Smooth muscle cell (in vitro differentiated cells): ENCODE data around the gene MRPS34. TPM values are rescaled to one million over a fixed set of nuclear protein-coding genes. Genes with fewer than 3 reads are reported as not detected.
A peak's percentile ranks its signal among the peaks of the same experiment; 100 is the strongest.

Source experiments
- DNase-seq: peaks from one replicate; lab custom pipeline; 2025; ENCODE audit not compliant: unreplicated experiment; lab: John Stamatoyannopoulos, UW
- H2AFZ ChIP-seq: fragments of 200-600 bp; sonication (generic); 2 replicates; pipeline ENCODE4 v1.6.0; 2016; ENCODE audit warnings: antibody characterized with exemption, low read depth, mild to moderate bottlenecking
- H3F3A ChIP-seq: fragments of 200-600 bp; sonication (generic); 2 replicates; pipeline ENCODE4 v1.6.0; 2017; ENCODE audit warnings: antibody characterized with exemption, low read depth
- H3K27ac ChIP-seq: fragments of 200-600 bp; sonication (generic); 2 replicates; pipeline ENCODE4 v1.5.1; 2016; ENCODE audit warnings: low read depth, mild to moderate bottlenecking
- H3K27me3 ChIP-seq: fragments of 200-600 bp; sonication (generic); 2 replicates; pipeline ENCODE4 v1.6.1; 2016; ENCODE audit warnings: low read depth, mild to moderate bottlenecking
- H3K36me3 ChIP-seq: fragments of 200-600 bp; sonication (generic); 2 replicates; pipeline ENCODE4 v1.5.1; 2016; ENCODE audit warnings: low read depth
- H3K4me1 ChIP-seq: fragments of 200-600 bp; sonication (generic); 2 replicates; pipeline ENCODE4 v1.5.1; 2016; ENCODE audit warnings: low read depth
- H3K4me2 ChIP-seq: fragments of 200-600 bp; sonication (generic); 2 replicates; pipeline ENCODE4 v1.6.0; 2016; ENCODE audit warnings: mild to moderate bottlenecking
- H3K4me3 ChIP-seq: fragments of 200-600 bp; sonication (generic); 2 replicates; pipeline ENCODE4 v1.5.1; 2016; ENCODE audit warnings: mild to moderate bottlenecking
- H3K79me2 ChIP-seq: fragments of 200-600 bp; sonication (generic); 2 replicates; pipeline ENCODE4 v1.6.0; 2016; ENCODE audit warnings: low read depth, mild to moderate bottlenecking
- H3K9ac ChIP-seq: fragments of 200-600 bp; sonication (generic); 2 replicates; pipeline ENCODE4 v1.6.0; 2016; ENCODE audit warnings: low read depth
- H3K9me3 ChIP-seq: fragments of 200-600 bp; sonication (generic); replicated peaks from 2 replicates; pipeline ENCODE4 v1.5.1; 2016; ENCODE audit warnings: low read depth
- H4K20me1 ChIP-seq: fragments of 200-600 bp; sonication (generic); 2 replicates; pipeline ENCODE4 v1.6.0; 2016; ENCODE audit warnings: low read depth
- CTCF ChIP-seq: fragments of 200-600 bp; sonication (generic); IDR thresholded peaks from 2 replicates; pipeline ENCODE4 v1.5.1; 2017; ENCODE audit warnings: borderline replicate concordance, mild to moderate bottlenecking, antibody characterized with exemption; ENCODE audit not compliant: insufficient read depth, poor library complexity, severe bottlenecking
- WGBS: methylation state at CpG from one replicate; pipeline ENCODE4 v1.1.7; 2016; ENCODE audit warnings: low lambda C conversion rate; 5-methylcytosine and 5-hydroxymethylcytosine counted together
- polyA plus RNA-seq: library from polyadenylated mRNA; unstranded; fragments of >200 nt; fragmentation: Nextera tagmentation; extraction: Ambion mirVana; gene quantifications from 2 replicates; pipeline ENCODE4 v1.2.1, GENCODE V29; 2016
- total RNA-seq: library from RNA; depleted of rRNA; stranded (reverse); fragments of >200 nt; gene quantifications from 2 replicates; pipeline ENCODE4 v1.2.3, GENCODE V29; 2014

The MRPS34 gene
- total and polyA plus RNA-seq, 2 experiments from 2014 or later = 62.9 to 111 TPM

GRCh38 chr16:1781758-1782407 lies 8.9 kb upstream of the MRPS34 start:
- Histone ChIP-seq H3K27ac (peak overlapping the region; percentile 64), H3K4me3 (peak overlapping the region; percentile 92), H3K36me3 (no peaks in the 10 kb centered on the region), H3K4me2 (peak overlapping the region; percentile 99), H3F3A (peaks cover 7% of the 10 kb centered on the region), H2AFZ (no peak overlapping the region), H3K4me1 (peaks cover 4% of the 10 kb centered on the region), H3K9ac (peak overlapping the region; percentile 72), H3K9me3 (no peaks in the 10 kb centered on the region), H3K79me2 (peaks cover 38% of the 10 kb centered on the region), H3K27me3 (no peaks in the 10 kb centered on the region), H4K20me1 (peaks cover 50% of the 10 kb centered on the region)
- no peak for DNase-seq
- WGBS = 1% methylated on average over 64 of the region's 70 CpGs
- no peak for TF ChIP-seq CTCF

- DNase-seq = no peak
- no peak overlapping the region for H3K9ac ChIP-seq
- TF ChIP-seq CTCF = no peak
- WGBS = 84% methylated on average over 20 of the region's 20 CpGs
- H3K4me3 ChIP-seq = peak overlapping the region; percentile 92
- no peaks in the 10 kb centered on the region for H3K9me3 ChIP-seq
- peak overlapping the region; percentile 99 for H3K4me2 ChIP-seq
- H3K79me2 ChIP-seq = peaks cover 32% of the 10 kb centered on the region
- H3K4me1 ChIP-seq = peaks cover 4% of the 10 kb centered on the region
- no peak overlapping the region for H2AFZ ChIP-seq
- peaks cover 7% of the 10 kb centered on the region for H3F3A ChIP-seq
- no peaks in the 10 kb centered on the region for H3K36me3 ChIP-seq
- peaks cover 43% of the 10 kb centered on the region for H4K20me1 ChIP-seq
- no peaks in the 10 kb centered on the region for H3K27me3 ChIP-seq
- H3K27ac ChIP-seq = no peak overlapping the region
These were observed 8.3 kb upstream of the MRPS34 start for GRCh38 chr16:1781254-1781653.

DNA sequence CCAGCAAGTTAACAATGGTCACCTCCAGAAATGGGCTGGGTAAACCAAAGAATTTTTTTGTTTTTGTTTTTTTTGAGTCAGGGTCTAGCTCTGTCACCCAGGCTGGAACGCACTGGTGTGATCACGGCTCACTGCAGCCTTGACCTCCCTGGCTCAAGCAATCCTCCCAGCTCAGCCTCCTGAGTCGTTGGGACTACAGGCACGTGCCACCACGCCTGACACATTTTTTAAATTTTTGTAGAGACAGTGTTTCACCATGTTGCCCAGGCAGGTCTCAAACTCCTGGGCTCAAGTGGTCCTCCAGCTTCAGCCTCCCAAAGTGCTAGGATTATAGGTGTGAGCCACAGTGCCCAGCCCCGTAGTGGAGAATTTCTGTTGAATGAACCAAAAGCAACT lies 7.7 kb upstream of the MRPS34 start:
- peaks cover 4% of the 10 kb centered on the region for H3K4me1 ChIP-seq
- H4K20me1 ChIP-seq = peaks cover 38% of the 10 kb centered on the region
- peaks cover 7% of the 10 kb centered on the region for H3F3A ChIP-seq
- TF ChIP-seq CTCF = no peak
- no peaks in the 10 kb centered on the region for H3K9me3 ChIP-seq
- H3K79me2 ChIP-seq = peaks cover 28% of the 10 kb centered on the region
- no peaks in the 10 kb centered on the region for H3K36me3 ChIP-seq
- no peaks in the 10 kb centered on the region for H3K27me3 ChIP-seq
- peak overlapping the region; percentile 99 for H3K4me2 ChIP-seq
- no peak for DNase-seq
- H3K27ac ChIP-seq = no peak overlapping the region
- no peak overlapping the region for H2AFZ ChIP-seq
- WGBS = 94% methylated on average over 6 of the region's 6 CpGs
- no peak overlapping the region for H3K4me3 ChIP-seq
- no peak overlapping the region for H3K9ac ChIP-seq
